Keratinocyte (primary cell): ENCODE data around the gene PER1. TPM values are rescaled to one million over a fixed set of nuclear protein-coding genes. Genes with fewer than 3 reads are reported as not detected.

Experiments used
- DNase-seq: peaks from one replicate; pipeline ENCODE4 v3.0.0-alpha.2; 2011; ENCODE audit warnings: low read depth, missing footprints, low spot score
- FAIRE-seq: peaks from 2 replicates; lab custom pipeline; 2011; peaks lifted over from hg19 to GRCh38; lab: Jason Lieb, UNC
- H2AFZ ChIP-seq: 2 replicates; pipeline ENCODE4 v1.6.0; 2012; ENCODE audit warnings: low read length, control low read depth, inconsistent platforms; ENCODE audit not compliant: control insufficient read depth
- H3K27ac ChIP-seq: 2 replicates; pipeline ENCODE4 v1.5.1; 2011; ENCODE audit warnings: low read length; ENCODE audit not compliant: control insufficient read depth, insufficient read depth
- H3K27me3 ChIP-seq: 3 replicates; pipeline ENCODE4 v1.6.0; 2011; ENCODE audit warnings: low read length; ENCODE audit not compliant: control insufficient read depth, insufficient read depth; ENCODE audit errors: extremely low read depth
- H3K36me3 ChIP-seq, 2 experiments: 2 replicates in 1 of 2; 3 replicates in 1 of 2; pipeline ENCODE4 v1.5.1; 2011; ENCODE audit warnings: low read length in 2 of 2, mild to moderate bottlenecking in 1 of 2; ENCODE audit not compliant: control insufficient read depth in 2 of 2, insufficient read depth in 2 of 2; ENCODE audit errors: extremely low read depth in 1 of 2
- H3K4me1 ChIP-seq: 3 replicates; pipeline ENCODE4 v1.5.1; 2011; ENCODE audit warnings: low read length; ENCODE audit not compliant: control insufficient read depth, insufficient read depth; ENCODE audit errors: extremely low read depth
- H3K4me2 ChIP-seq: 3 replicates; pipeline ENCODE4 v1.6.0; 2011; ENCODE audit warnings: low read depth, low read length; ENCODE audit not compliant: control insufficient read depth, insufficient read depth; ENCODE audit errors: extremely low read depth
- H3K4me3 ChIP-seq, 3 experiments: fragments of 200-600 bp in 1 of 3; sonication (generic) in 1 of 3; 2 replicates in 2 of 3; 3 replicates in 1 of 3; pipeline ENCODE4 v1.5.1; 2011 to 2016; ENCODE audit warnings: low read length in 3 of 3, mild to moderate bottlenecking in 3 of 3, control low read depth in 2 of 3, inconsistent platforms in 1 of 3, low read depth in 1 of 3, mixed read lengths in 1 of 3, mixed run types in 1 of 3, moderate library complexity in 1 of 3; ENCODE audit not compliant: control insufficient read depth in 2 of 3, insufficient read depth in 2 of 3; ENCODE audit errors: extremely low read depth in 1 of 3
- H3K79me2 ChIP-seq: 2 replicates; pipeline ENCODE4 v1.6.0; 2012; ENCODE audit warnings: low read length; ENCODE audit not compliant: control insufficient read depth, insufficient read depth
- H3K9ac ChIP-seq: 3 replicates; pipeline ENCODE4 v1.6.0; 2011; ENCODE audit warnings: low read length; ENCODE audit not compliant: control insufficient read depth, insufficient read depth; ENCODE audit errors: extremely low read depth
- H3K9me1 ChIP-seq: 3 replicates; pipeline ENCODE4 v1.6.0; 2011; ENCODE audit warnings: low read length; ENCODE audit not compliant: control insufficient read depth, insufficient read depth; ENCODE audit errors: extremely low read depth
- H3K9me3 ChIP-seq: 2 replicates; pipeline ENCODE4 v1.5.1; 2012; ENCODE audit warnings: low read depth, low read length; ENCODE audit not compliant: control insufficient read depth
- H4K20me1 ChIP-seq: 3 replicates; pipeline ENCODE4 v1.6.0; 2011; ENCODE audit warnings: low read length; ENCODE audit not compliant: control insufficient read depth, insufficient read depth; ENCODE audit errors: extremely low read depth
- EZH2 ChIP-seq: IDR thresholded peaks from one replicate; pipeline ENCODE4 v1.6.1; 2012; ENCODE audit warnings: inconsistent platforms, mild to moderate bottlenecking, low read length, moderate library complexity
- dilution Hi-C: fragments of 300-500 bp; cut with MboI; formaldehyde crosslinking; loops from one replicate; pipeline ENCODE4 v1.7.0; 2020; ENCODE audit warnings: low sequenced_read_pairs; ENCODE audit not compliant: extremely low pct_ligation_motif_present
- polyA plus RNA-seq, 5 experiments: library from polyadenylated mRNA; depleted of rRNA in 3 of 5; stranded (reverse) in 3 of 5; stranded (forward) in 1 of 5; unstranded in 1 of 5; fragments of >200 nt; gene quantifications; 1 replicate in 1 of 5; 2 replicates in 3 of 5; 3 replicates in 1 of 5; pipeline versions ENCODE4 v1.2.1 to v1.2.3, GENCODE V29; 2011 to 2012; ENCODE audit warnings: missing spikeins in 2 of 5, low read depth in 1 of 5, low replicate concordance in 1 of 5
- TF ChIP-seq, protein P1 (sequence below), 3 experiments: IDR thresholded peaks in 1 of 3; conservative IDR thresholded peaks in 1 of 3; optimal IDR thresholded peaks in 1 of 3; 2 replicates in 2 of 3; 3 replicates in 1 of 3; pipeline versions ENCODE3 to v1.5.1; 2011; ENCODE audit warnings: low read length in 3 of 3, mild to moderate bottlenecking in 3 of 3, moderate library complexity in 2 of 3, control low read depth in 1 of 3, inconsistent platforms in 1 of 3; ENCODE audit not compliant: insufficient read depth in 2 of 3; ENCODE audit errors: extremely low read depth in 1 of 3

PER1 gene
- polyA plus RNA-seq, 1 donor (not counting 4 experiments of a cell fraction or from before 2014, with no cell fraction given): 15.1 TPM

DNA sequence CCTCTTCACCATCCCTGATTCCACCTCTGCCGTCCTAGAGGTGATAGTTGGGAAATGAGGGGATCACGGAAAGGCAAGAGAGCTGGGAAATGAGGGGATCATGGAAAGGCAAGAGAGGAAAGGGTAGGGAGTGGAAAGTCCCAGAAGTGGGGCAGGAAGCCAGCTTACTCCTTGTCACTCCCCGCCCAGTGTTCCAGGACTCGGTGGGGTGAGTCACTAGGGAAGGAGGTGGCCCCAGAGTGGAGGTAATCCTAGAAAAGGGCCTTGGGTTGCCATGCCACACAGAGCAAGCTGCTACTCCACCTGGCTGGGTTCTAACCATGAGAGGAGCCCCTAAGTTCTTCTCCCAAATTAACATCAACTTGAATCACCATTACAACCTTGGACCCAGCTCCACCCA is 48.7 kb downstream of the PER1 start:
- Histone ChIP-seq H3K9ac (no peak overlapping the region), H3K9me1 (peaks cover 3% of the 10 kb centered on the region), H3K27me3 (no peaks in the 10 kb centered on the region), H3K27ac (peak overlapping the region; percentile 45), H3K36me3 (no peaks in the 10 kb centered on the region), H3K79me2 (no peaks in the 10 kb centered on the region), H3K4me1 (peaks cover 28% of the 10 kb centered on the region), H3K4me2 (peak overlapping the region; percentile 51), H3K4me3 (no peak overlapping the region), H3K9me3 (no peaks in the 10 kb centered on the region), H2AFZ (peak overlapping the region; percentile 3), H4K20me1 (no peaks in the 10 kb centered on the region)
- TF ChIP-seq EZH2: no peak
- TF ChIP-seq, protein P1, sequence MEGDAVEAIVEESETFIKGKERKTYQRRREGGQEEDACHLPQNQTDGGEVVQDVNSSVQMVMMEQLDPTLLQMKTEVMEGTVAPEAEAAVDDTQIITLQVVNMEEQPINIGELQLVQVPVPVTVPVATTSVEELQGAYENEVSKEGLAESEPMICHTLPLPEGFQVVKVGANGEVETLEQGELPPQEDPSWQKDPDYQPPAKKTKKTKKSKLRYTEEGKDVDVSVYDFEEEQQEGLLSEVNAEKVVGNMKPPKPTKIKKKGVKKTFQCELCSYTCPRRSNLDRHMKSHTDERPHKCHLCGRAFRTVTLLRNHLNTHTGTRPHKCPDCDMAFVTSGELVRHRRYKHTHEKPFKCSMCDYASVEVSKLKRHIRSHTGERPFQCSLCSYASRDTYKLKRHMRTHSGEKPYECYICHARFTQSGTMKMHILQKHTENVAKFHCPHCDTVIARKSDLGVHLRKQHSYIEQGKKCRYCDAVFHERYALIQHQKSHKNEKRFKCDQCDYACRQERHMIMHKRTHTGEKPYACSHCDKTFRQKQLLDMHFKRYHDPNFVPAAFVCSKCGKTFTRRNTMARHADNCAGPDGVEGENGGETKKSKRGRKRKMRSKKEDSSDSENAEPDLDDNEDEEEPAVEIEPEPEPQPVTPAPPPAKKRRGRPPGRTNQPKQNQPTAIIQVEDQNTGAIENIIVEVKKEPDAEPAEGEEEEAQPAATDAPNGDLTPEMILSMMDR (optimal IDR thresholded peaks at IDR 0.05 in 1 of 3, IDR thresholded peaks at IDR 0.05 in 1 of 3, conservative IDR thresholded peaks at IDR 0.05 in 1 of 3; ENCODE audit: extremely low read depth in 1 of 3, insufficient read depth in 2 of 3, low read length in 3 of 3): no peak
- DNase-seq: no peak
- peak; percentile 92 for FAIRE-seq
- dilution Hi-C loops: no loop called here

DNA sequence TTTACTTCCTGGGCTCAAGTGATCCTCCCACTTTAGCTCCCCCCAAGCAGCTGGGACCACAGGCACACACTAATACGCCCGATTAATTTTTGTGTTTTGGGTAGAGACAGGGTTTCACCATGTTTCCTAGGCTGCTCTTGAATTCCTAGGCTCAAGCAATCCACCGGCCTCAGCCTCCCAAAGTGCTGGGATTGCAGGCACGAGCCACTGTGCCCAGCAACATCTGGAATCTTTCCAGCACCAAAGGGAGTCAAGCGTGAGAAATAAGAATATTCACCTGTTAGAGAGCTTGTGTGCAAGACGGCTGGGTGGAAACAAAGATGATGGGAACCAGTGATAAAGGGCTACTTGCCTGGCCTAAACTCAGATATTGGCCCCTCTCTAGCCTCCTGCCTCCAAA is 50.5 kb downstream of the PER1 start:
- dilution Hi-C loops: no loop called here
- Histone ChIP-seq H3K79me2 (no peaks in the 10 kb centered on the region), H3K36me3 (no peaks in the 10 kb centered on the region), H4K20me1 (no peaks in the 10 kb centered on the region), H3K4me2 (no peak overlapping the region), H2AFZ (no peak overlapping the region), H3K4me3 (no peak overlapping the region), H3K27me3 (no peaks in the 10 kb centered on the region), H3K4me1 (peaks cover 26% of the 10 kb centered on the region), H3K9me1 (peaks cover 3% of the 10 kb centered on the region), H3K9me3 (no peaks in the 10 kb centered on the region), H3K27ac (no peak overlapping the region), H3K9ac (no peak overlapping the region)
- TF ChIP-seq, protein P1 (optimal IDR thresholded peaks at IDR 0.05 in 1 of 3, IDR thresholded peaks at IDR 0.05 in 1 of 3, conservative IDR thresholded peaks at IDR 0.05 in 1 of 3; ENCODE audit: extremely low read depth in 1 of 3, insufficient read depth in 2 of 3, low read length in 3 of 3): no peak
- no peak for TF ChIP-seq EZH2
- DNase-seq (no peak), FAIRE-seq (no peak)
